H9 (cell line): ENCODE results near the gene GLT8D1. TPM values are rescaled to one million over a fixed set of nuclear protein-coding genes. Genes with fewer than 3 reads are reported as not detected.

Experiments
- DNase-seq: peaks from one replicate; pipeline ENCODE4 v3.0.0-alpha.2; 2017
- H2AFZ ChIP-seq: one replicate; pipeline ENCODE4 v1.6.1; 2013; ENCODE audit warnings: mild to moderate bottlenecking, low read length, control low read depth, moderate library complexity
- H2AK5ac ChIP-seq: 2 replicates; pipeline ENCODE4 v1.6.1; 2013; ENCODE audit warnings: low read length, control low read depth, mixed read lengths; ENCODE audit not compliant: insufficient read length
- H2BK120ac ChIP-seq: one replicate; pipeline ENCODE4 v1.6.1; 2013; ENCODE audit warnings: low read depth, mild to moderate bottlenecking, low read length, control low read depth, inconsistent platforms; ENCODE audit not compliant: poor library complexity, severe bottlenecking
- H2BK12ac ChIP-seq: 2 replicates; pipeline ENCODE4 v1.6.1; 2013; ENCODE audit warnings: low read length, control low read depth, mixed read lengths, low read depth; ENCODE audit not compliant: insufficient read length
- H2BK15ac ChIP-seq: 2 replicates; pipeline ENCODE4 v1.6.1; 2013; ENCODE audit warnings: low read depth, low read length, control low read depth
- H2BK20ac ChIP-seq: one replicate; pipeline ENCODE4 v1.6.1; 2013; ENCODE audit warnings: low read depth, mild to moderate bottlenecking, low read length, control low read depth, inconsistent platforms; ENCODE audit not compliant: poor library complexity, severe bottlenecking
- H2BK5ac ChIP-seq: 2 replicates; pipeline ENCODE4 v1.6.1; 2013; ENCODE audit warnings: low read length, control low read depth, mixed read lengths; ENCODE audit not compliant: insufficient read length
- H3K14ac ChIP-seq: 2 replicates; pipeline ENCODE4 v1.6.1; 2013; ENCODE audit warnings: low read length, control low read depth; ENCODE audit not compliant: insufficient read depth
- H3K18ac ChIP-seq: 2 replicates; pipeline ENCODE4 v1.6.1; 2013; ENCODE audit warnings: low read depth, mild to moderate bottlenecking, mixed read lengths, low read length, control low read depth; ENCODE audit not compliant: insufficient read length
- H3K23ac ChIP-seq: 2 replicates; pipeline ENCODE4 v1.6.1; 2013; ENCODE audit warnings: low read length, control low read depth, mixed read lengths, low read depth; ENCODE audit not compliant: insufficient read length
- H3K23me2 ChIP-seq: 2 replicates; pipeline ENCODE4 v1.6.1; 2013; ENCODE audit warnings: low read depth, mild to moderate bottlenecking, mixed read lengths, low read length, control low read depth; ENCODE audit not compliant: insufficient read length, poor library complexity, severe bottlenecking
- H3K27ac ChIP-seq: 2 replicates; pipeline ENCODE4 v1.5.1; 2013; ENCODE audit warnings: low read length, control low read depth, mixed read lengths, low read depth; ENCODE audit not compliant: insufficient read length
- H3K27me3 ChIP-seq: 2 replicates; pipeline ENCODE4 v1.6.1; 2013; ENCODE audit warnings: low read length, control low read depth, inconsistent platforms; ENCODE audit not compliant: insufficient read depth
- H3K4ac ChIP-seq: 2 replicates; pipeline ENCODE4 v1.6.1; 2013; ENCODE audit warnings: low read depth, mild to moderate bottlenecking, control low read depth, inconsistent platforms, low read length, moderate library complexity
- H3K4me1 ChIP-seq: 2 replicates; pipeline ENCODE4 v1.6.1; 2013; ENCODE audit warnings: low read length, control low read depth, inconsistent platforms; ENCODE audit not compliant: insufficient read depth
- H3K4me2 ChIP-seq: 2 replicates; pipeline ENCODE4 v1.6.1; 2013; ENCODE audit warnings: low read length, control low read depth, mixed read lengths; ENCODE audit not compliant: insufficient read length, insufficient read depth
- H3K56ac ChIP-seq: 2 replicates; pipeline ENCODE4 v1.6.1; 2013; ENCODE audit warnings: low read depth, mild to moderate bottlenecking, mixed read lengths, low read length, control low read depth; ENCODE audit not compliant: insufficient read length
- H3K79me1 ChIP-seq: 2 replicates; pipeline ENCODE4 v1.6.1; 2013; ENCODE audit warnings: low read depth, mild to moderate bottlenecking, moderate library complexity, low read length, control low read depth, inconsistent platforms; ENCODE audit not compliant: insufficient read depth, poor library complexity, severe bottlenecking
- H3K79me2 ChIP-seq: 2 replicates; pipeline ENCODE4 v1.6.1; 2013; ENCODE audit warnings: low read length, control low read depth, inconsistent platforms; ENCODE audit not compliant: insufficient read depth
- H3K9ac ChIP-seq: 2 replicates; pipeline ENCODE4 v1.6.1; 2013; ENCODE audit warnings: low read length, control low read depth, mixed read lengths; ENCODE audit not compliant: insufficient read length; ENCODE audit errors: extremely low read depth
- H3K9me3 ChIP-seq: one replicate; pipeline ENCODE4 v1.6.1; 2013; ENCODE audit warnings: low read depth, low read length, inconsistent platforms; ENCODE audit not compliant: control insufficient read depth
- H3T11ph ChIP-seq: one replicate; pipeline ENCODE4 v1.6.1; 2013; ENCODE audit warnings: mild to moderate bottlenecking, low read length, control low read depth, inconsistent platforms
- H4K20me1 ChIP-seq: one replicate; pipeline ENCODE4 v1.6.1; 2013; ENCODE audit not compliant: control insufficient read depth, insufficient read length, insufficient read depth
- H4K5ac ChIP-seq: 2 replicates; pipeline ENCODE4 v1.6.1; 2013; ENCODE audit warnings: low read depth, mild to moderate bottlenecking, mixed read lengths, low read length, control low read depth; ENCODE audit not compliant: insufficient read length
- H4K8ac ChIP-seq: replicated peaks from 2 replicates; pipeline ENCODE4 v1.6.1; 2013; ENCODE audit warnings: low read length, control low read depth, mixed read lengths, low read depth; ENCODE audit not compliant: insufficient read length
- H4K91ac ChIP-seq: 2 replicates; pipeline ENCODE4 v1.6.1; 2013; ENCODE audit warnings: low read depth, mild to moderate bottlenecking, moderate library complexity, mixed read lengths, low read length, control low read depth; ENCODE audit not compliant: insufficient read length
- H3K27ac Mint-ChIP-seq, 3 experiments: 2 replicates in 2 of 3; 3 replicates in 1 of 3; pipeline ENCODE4 v1.8.0; 2020 to 2021; ENCODE audit warnings: mixed read lengths in 3 of 3, mild to moderate bottlenecking in 1 of 3, moderate library complexity in 1 of 3
- H3K27me3 Mint-ChIP-seq: 2 replicates; pipeline ENCODE4 v1.8.0; 2021; ENCODE audit warnings: low read depth, mild to moderate bottlenecking, moderate library complexity, mixed read lengths
- H3K36me3 Mint-ChIP-seq, 3 experiments: 2 replicates in 2 of 3; 3 replicates in 1 of 3; pipeline ENCODE4 v1.8.0; 2020 to 2021; ENCODE audit warnings: low read depth in 3 of 3, mixed read lengths in 3 of 3; ENCODE audit not compliant: insufficient read depth in 1 of 3
- H3K4me1 Mint-ChIP-seq, 2 experiments: 2 replicates each; pipeline ENCODE4 v1.8.0; 2020; ENCODE audit warnings: mixed read lengths in 2 of 2
- H3K4me3 Mint-ChIP-seq, 2 experiments: 2 replicates in 1 of 2; 3 replicates in 1 of 2; pipeline ENCODE4 v1.8.0; 2020 to 2021; ENCODE audit warnings: mild to moderate bottlenecking in 2 of 2, mixed read lengths in 2 of 2, moderate library complexity in 1 of 2
- H3K9me3 Mint-ChIP-seq, 2 experiments: 2 replicates in 1 of 2; 3 replicates in 1 of 2; pipeline ENCODE4 v1.8.0; 2020; ENCODE audit warnings: mild to moderate bottlenecking in 2 of 2, mixed read lengths in 2 of 2, moderate library complexity in 1 of 2
- WGBS: extraction: QIAGEN DNeasy Blood & Tissue Kit; methylation state at CpG from one replicate; pipeline ENCODE4 v1.1.7; 2013; ENCODE audit warnings: missing lambda C conversion rate, low lambda C conversion rate, mixed read lengths; ENCODE audit not compliant: insufficient read length; ENCODE audit errors: extremely low coverage; 5-methylcytosine and 5-hydroxymethylcytosine counted together
- total RNA-seq: library from RNA; stranded (reverse); gene quantifications from 2 replicates; pipeline ENCODE4 v1.2.1, GENCODE V29; 2021
- TF ChIP-seq, protein P1 (sequence below): fragments of 200-600 bp; sonication (generic); conservative IDR thresholded peaks from 3 replicates; pipeline ENCODE4 v1.8.0; 2021; ENCODE audit warnings: antibody characterized with exemption, mild to moderate bottlenecking

The GLT8D1 gene
- total RNA-seq, 1 experiment from 2014 or later, result 39.3 TPM

DNA sequence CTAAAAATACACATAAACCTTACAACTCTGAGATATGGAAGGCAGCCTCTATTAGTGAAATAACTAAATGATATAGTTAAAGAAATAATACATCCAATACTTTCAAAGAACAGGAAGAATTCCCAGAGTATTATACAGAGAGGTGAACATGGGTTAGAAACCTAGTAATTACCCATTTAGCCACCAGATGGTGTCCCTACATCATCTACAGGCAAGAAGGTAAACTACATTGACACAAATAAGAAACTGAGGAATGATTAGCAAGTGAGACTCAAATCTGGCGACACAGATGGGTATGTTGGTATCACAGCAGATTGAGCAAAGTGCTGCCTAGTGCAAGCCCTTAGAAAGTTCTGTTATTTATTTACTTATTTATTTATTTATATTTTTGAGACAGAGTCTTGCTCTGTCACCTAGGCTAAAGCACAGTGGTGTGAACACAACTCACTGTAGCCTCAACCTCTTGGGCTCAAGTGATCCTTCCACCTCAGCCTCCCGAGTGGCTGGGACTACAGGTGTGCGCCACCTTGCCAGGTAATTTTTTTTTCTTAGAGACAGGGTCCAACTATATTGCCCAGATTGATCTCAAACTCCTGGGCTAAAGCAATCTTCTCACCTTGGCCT is 36.9 kb upstream of the GLT8D1 start:
- H3K27me3 Mint-ChIP-seq, result no peaks in the 10 kb centered on the region
- H3K4me1 Mint-ChIP-seq, result no peaks in the 10 kb centered on the region
- no peak overlapping the region for H2BK5ac ChIP-seq
- H3K4me2 ChIP-seq, result no peak overlapping the region
- H3K4ac ChIP-seq, result no peak overlapping the region
- no peak for DNase-seq
- H3K9ac ChIP-seq, result no peak overlapping the region
- no peak overlapping the region for H3K4me3 Mint-ChIP-seq
- H3K23me2 ChIP-seq, result no peaks in the 10 kb centered on the region
- H4K5ac ChIP-seq, result no peak overlapping the region
- no peak overlapping the region for H2BK20ac ChIP-seq
- H2BK120ac ChIP-seq, result no peak overlapping the region
- no peaks in the 10 kb centered on the region for H3K9me3 ChIP-seq
- H3K27me3 ChIP-seq, result no peaks in the 10 kb centered on the region
- H2AK5ac ChIP-seq, result no peak overlapping the region
- H4K20me1 ChIP-seq, result no peaks in the 10 kb centered on the region
- H3K18ac ChIP-seq, result no peak overlapping the region
- H2AFZ ChIP-seq, result no peak overlapping the region
- H2BK12ac ChIP-seq, result no peak overlapping the region
- WGBS, result no CpG with 5 or more reads among the region's 3 CpGs
- no peak overlapping the region for H4K91ac ChIP-seq
- no peak overlapping the region for H2BK15ac ChIP-seq
- no peaks in the 10 kb centered on the region for H3K4me1 ChIP-seq
- H4K8ac ChIP-seq, result no peak overlapping the region
- no peak overlapping the region for H3K56ac ChIP-seq
- peaks cover 31 to 82% (median 81%) of the 10 kb centered on the region in 3 experiments; a peak in 6 of 7 replicates for H3K36me3 Mint-ChIP-seq
- no peak overlapping the region for H3K14ac ChIP-seq
- TF ChIP-seq, protein P1, sequence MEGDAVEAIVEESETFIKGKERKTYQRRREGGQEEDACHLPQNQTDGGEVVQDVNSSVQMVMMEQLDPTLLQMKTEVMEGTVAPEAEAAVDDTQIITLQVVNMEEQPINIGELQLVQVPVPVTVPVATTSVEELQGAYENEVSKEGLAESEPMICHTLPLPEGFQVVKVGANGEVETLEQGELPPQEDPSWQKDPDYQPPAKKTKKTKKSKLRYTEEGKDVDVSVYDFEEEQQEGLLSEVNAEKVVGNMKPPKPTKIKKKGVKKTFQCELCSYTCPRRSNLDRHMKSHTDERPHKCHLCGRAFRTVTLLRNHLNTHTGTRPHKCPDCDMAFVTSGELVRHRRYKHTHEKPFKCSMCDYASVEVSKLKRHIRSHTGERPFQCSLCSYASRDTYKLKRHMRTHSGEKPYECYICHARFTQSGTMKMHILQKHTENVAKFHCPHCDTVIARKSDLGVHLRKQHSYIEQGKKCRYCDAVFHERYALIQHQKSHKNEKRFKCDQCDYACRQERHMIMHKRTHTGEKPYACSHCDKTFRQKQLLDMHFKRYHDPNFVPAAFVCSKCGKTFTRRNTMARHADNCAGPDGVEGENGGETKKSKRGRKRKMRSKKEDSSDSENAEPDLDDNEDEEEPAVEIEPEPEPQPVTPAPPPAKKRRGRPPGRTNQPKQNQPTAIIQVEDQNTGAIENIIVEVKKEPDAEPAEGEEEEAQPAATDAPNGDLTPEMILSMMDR, result peak; percentile 71
- H3K27ac ChIP-seq, result no peak overlapping the region
- no peak overlapping the region for H3K27ac Mint-ChIP-seq
- no peaks in the 10 kb centered on the region for H3K79me2 ChIP-seq
- no peaks in the 10 kb centered on the region for H3K79me1 ChIP-seq
- H3K23ac ChIP-seq, result no peak overlapping the region
- no peaks in the 10 kb centered on the region; a peak in 1 of 5 replicates for H3K9me3 Mint-ChIP-seq
- H3T11ph ChIP-seq, result no peak overlapping the region
